Effector memory CD4-positive, alpha-beta T cell (primary cell): ENCODE results near the gene MVB12A.

Experiments
- DNase-seq, 3 donors: peaks; one replicate each; pipeline ENCODE4 v3.0.0-alpha.2; 2020
- H3K27ac ChIP-seq: 2 replicates; pipeline ENCODE4 v1.7.0; 2013; ENCODE audit warnings: mild to moderate bottlenecking, low read length, moderate library complexity; ENCODE audit not compliant: insufficient read depth, poor library complexity, severe bottlenecking
- H3K27me3 ChIP-seq: replicated peaks from 2 replicates; pipeline ENCODE4 v1.7.0; 2013; ENCODE audit warnings: mild to moderate bottlenecking, low read length; ENCODE audit not compliant: insufficient read depth, control insufficient read depth, poor library complexity, severe bottlenecking
- H3K36me3 ChIP-seq: 2 replicates; pipeline ENCODE4 v1.7.0; 2013; ENCODE audit warnings: mild to moderate bottlenecking, low read length, moderate library complexity; ENCODE audit not compliant: control insufficient read depth, insufficient read depth
- H3K4me1 ChIP-seq: 2 replicates; pipeline ENCODE4 v1.7.0; 2013; ENCODE audit warnings: low read length, mild to moderate bottlenecking; ENCODE audit not compliant: control insufficient read depth, insufficient read depth, poor library complexity, severe bottlenecking
- H3K4me3 ChIP-seq: 2 replicates; pipeline ENCODE4 v1.7.0; 2013; ENCODE audit warnings: low read length, low read depth, mild to moderate bottlenecking; ENCODE audit not compliant: insufficient read depth, poor library complexity, severe bottlenecking
- H3K9me3 ChIP-seq: 2 replicates; pipeline ENCODE4 v1.7.0; 2013; ENCODE audit warnings: mild to moderate bottlenecking, low read length, moderate library complexity; ENCODE audit not compliant: control insufficient read depth

MVB12A gene

GRCh38 chr19:17441241-17442021 is 21.6 kb downstream of the MVB12A start:
- Histone ChIP-seq H3K36me3 (no peaks in the 10 kb centered on the region), H3K4me3 (no peak overlapping the region), H3K27me3 (no peaks in the 10 kb centered on the region), H3K4me1 (no peaks in the 10 kb centered on the region), H3K9me3 (no peaks in the 10 kb centered on the region), H3K27ac (no peak overlapping the region)
- DNase-seq: no peak

DNA sequence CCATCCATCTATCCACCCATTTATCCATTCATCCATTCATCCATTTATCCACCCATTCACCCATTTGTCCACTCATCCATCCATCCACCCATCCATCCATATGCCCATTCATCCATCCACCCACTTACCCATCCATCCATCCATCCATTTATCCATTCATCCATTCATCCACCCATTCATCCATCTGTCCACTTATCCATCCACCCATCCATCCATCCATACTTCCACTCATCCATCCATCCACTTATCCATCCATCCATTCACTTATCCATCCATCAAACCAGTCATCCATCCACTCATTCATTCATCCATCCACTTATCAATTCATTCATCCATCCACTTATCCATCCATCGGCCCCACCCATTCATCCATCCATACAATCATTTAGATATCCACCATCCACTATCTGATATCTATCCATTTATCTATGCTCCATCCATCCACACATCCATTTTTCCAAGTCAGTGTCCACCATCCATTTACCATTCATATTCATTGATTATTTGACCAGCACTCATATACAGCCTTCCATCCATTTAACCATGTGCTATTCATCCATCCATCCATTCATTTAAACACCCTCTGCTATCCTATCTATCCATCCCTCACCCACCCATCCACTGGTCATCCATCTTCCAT is 25.8 kb downstream of the MVB12A start:
- no peak overlapping the region for H3K27ac ChIP-seq

GRCh38 chr19:17447704-17448130 is 27.9 kb downstream of the MVB12A start:
- H3K4me3 ChIP-seq: no peak overlapping the region
- H3K27me3 ChIP-seq: no peaks in the 10 kb centered on the region
- H3K4me1 ChIP-seq: peaks cover 4% of the 10 kb centered on the region
- H3K27ac ChIP-seq: no peak overlapping the region
- no peaks in the 10 kb centered on the region for H3K36me3 ChIP-seq
- no peak for DNase-seq
- no peaks in the 10 kb centered on the region for H3K9me3 ChIP-seq

More for the DNA sequence above, 25.8 kb downstream of the MVB12A start:
- peaks cover 4% of the 10 kb centered on the region for H3K4me1 ChIP-seq
- H3K4me3 ChIP-seq: no peak overlapping the region
- no peaks in the 10 kb centered on the region for H3K36me3 ChIP-seq
- DNase-seq: no peak
- no peaks in the 10 kb centered on the region for H3K9me3 ChIP-seq
- no peaks in the 10 kb centered on the region for H3K27me3 ChIP-seq

DNA sequence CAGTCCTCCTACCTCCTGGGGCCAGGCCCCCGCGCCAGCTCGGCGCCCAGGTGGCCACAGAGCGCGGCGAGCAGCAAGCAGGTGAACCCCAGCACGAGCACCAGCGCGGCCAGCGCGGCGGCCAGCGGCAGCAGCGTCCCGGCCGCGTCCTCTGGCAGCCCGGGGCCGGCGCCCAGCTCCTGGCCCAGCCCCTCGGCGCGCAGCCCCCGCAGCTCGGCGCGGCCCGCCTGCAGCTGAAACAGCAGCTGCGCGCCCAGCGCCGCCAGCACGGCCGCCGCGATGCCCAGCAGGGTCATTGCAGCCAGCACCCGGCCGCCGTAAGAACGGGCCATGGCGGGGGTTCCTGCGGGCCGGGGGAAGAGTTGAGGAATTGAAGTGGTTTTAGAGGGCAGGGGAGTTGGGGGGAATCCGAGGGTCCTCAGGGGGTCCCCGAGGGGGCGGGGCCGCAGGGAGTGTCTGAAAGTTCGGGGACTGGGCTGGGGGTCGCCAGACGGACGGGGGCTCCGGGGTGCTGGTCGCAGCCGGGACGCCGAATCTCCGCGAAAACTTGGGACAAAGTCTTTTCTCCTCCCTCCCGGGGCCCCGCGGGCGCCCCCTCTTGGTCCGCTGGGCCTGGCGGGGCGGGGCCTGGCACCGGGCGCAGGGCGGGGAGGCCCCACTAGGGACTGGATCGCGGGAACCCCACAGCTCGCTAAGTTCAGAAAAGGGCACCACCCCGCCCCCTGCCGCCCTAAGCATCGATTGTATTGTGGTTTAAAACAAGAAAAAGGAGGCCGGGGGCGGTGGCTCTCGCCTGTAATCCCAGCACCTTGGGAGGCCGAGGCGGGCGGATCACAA is 28.5 kb downstream of the MVB12A start, which contains the start of gene TMEM221:
TMEM221 (minus strand) TSS at position 538 of the 837 bp plus-strand sequence; CDS start at position 332, 206 bp downstream.
- peak within 1 kb of the TSS; percentile 52 for H3K4me3 ChIP-seq
- H3K27ac ChIP-seq: no peak within 1 kb of the TSS
- DNase-seq: peak; percentile 13 to 47 (median 38)
- H3K27me3 ChIP-seq: no peaks in the 10 kb centered on the region
- no peaks in the 10 kb centered on the region for H3K9me3 ChIP-seq
- H3K4me1 ChIP-seq: peaks cover 4% of the 10 kb centered on the region
- no peaks in the 10 kb centered on the region for H3K36me3 ChIP-seq

DNA sequence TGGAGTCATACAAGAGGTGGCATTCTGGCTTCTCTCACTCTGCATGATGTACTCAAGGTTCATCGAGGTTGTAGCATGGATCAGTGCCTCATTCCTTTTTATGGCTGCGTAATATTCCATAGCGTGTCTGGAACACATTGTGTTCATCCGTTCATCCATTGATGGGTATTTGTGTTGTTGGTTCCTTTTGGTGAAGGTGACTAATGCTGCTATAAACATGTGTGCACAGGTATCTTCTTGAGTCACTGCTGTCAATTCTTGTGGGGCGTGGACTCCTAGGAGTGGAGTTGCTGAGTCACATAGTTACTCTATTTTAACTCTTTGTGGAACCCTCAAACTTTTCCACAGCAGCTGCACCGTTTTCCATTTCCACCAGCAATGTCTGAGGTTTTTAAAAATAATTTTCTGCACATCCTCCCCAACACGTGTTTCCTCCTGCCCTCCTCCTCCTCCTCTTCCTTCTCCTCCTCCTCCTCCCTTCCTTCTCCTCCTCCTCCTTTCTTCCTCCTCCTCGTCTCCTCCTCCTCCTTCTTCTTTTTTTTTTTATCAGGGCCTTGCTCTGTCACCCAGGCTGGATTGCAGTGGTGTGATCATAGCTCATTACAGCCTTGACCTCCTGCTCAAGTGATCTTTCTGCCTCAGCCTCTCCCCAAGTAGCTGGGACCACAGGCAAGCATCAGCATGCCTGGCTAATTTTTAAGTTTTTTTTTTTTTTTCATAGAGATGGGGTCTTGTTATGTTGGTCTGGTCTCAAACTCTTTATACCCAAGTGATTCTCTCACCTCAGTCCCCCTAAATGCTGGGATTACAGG is 30.6 kb downstream of the MVB12A start:
- DNase-seq: no peak
- Histone ChIP-seq H3K36me3 (no peaks in the 10 kb centered on the region), H3K4me3 (no peak overlapping the region), H3K27ac (no peak overlapping the region), H3K4me1 (peaks cover 4% of the 10 kb centered on the region), H3K9me3 (no peaks in the 10 kb centered on the region), H3K27me3 (peaks cover 8% of the 10 kb centered on the region)

DNA sequence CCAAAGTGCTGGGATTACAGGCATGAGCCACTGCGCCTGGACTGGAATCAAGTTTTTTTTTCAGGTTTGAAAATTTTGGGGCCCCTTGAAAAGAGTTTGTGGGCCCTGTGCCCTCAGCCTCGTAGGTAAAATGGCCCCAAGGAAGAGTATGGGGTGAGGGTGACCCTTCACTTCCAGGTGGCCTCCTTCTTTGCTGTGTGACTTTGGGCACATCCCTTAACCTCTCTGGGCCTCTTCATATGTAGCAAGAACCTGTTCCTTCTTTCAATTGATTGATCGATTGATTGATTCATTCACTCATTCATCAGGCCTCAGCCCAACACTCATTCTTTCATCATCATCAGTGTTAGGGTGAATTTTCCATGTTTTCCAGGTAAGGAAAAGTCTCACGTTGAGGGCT is 32.0 kb downstream of the MVB12A start:
- peaks cover 4% of the 10 kb centered on the region for H3K4me1 ChIP-seq
- no peak overlapping the region for H3K27ac ChIP-seq
- DNase-seq: no peak
- no peak overlapping the region for H3K4me3 ChIP-seq
- peaks cover 19% of the 10 kb centered on the region for H3K27me3 ChIP-seq
- H3K36me3 ChIP-seq: no peaks in the 10 kb centered on the region
- no peaks in the 10 kb centered on the region for H3K9me3 ChIP-seq

- Histone ChIP-seq H3K9me3 (no peaks in the 10 kb centered on the region), H3K27me3 (peaks cover 19% of the 10 kb centered on the region), H3K4me1 (no peaks in the 10 kb centered on the region)
Observed at GRCh38 chr19:17454576-17455071, 34.8 kb downstream of the MVB12A start.

DNA sequence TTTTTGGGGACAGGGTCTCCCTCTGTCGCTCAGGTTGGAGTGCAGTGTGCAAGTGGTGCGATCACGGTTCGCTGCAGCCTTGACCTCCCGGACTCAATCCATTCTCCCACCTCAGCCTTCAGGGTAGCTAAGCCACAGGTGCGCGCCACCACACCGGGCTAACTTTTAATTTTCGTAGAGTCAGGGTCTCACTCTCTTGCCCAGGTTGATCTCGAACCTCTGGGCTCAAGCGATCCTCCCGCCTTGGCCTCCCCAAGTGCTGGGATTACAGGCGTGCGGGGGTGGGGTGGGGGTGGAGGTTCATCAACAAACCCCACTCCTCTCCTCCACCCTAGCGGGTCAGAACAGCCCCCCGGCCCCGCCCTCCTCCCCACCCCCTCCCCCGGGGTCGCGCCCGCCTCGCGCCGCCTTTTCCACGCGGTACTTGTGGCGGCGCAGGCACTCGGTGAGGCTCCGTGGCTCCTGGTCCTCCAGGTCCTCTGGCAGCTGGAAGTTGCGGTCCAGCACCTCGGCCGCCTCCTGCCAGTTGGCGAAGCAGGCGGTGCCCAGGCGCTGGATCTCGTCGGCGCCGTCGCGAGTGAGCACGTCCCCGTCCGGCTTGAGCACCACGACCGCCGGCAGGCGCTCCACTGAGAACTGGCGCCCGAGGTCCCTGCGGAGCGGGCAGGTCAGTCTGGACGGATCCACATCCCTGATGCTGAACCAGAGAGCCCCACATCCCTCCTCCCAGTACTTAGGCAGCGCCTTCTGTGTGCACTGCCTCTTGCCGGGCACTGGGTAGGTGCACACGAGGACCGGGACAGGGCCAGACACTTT is 35.7 kb downstream of the MVB12A start:
- no peak overlapping the region for H3K27ac ChIP-seq
- H3K4me3 ChIP-seq: no peak overlapping the region
- no peak for DNase-seq
- peaks cover 19% of the 10 kb centered on the region for H3K27me3 ChIP-seq
- H3K4me1 ChIP-seq: no peaks in the 10 kb centered on the region
- no peaks in the 10 kb centered on the region for H3K9me3 ChIP-seq
- no peaks in the 10 kb centered on the region for H3K36me3 ChIP-seq

More at GRCh38 chr19:17454576-17455071, 34.8 kb downstream of the MVB12A start:
- Histone ChIP-seq H3K27ac (no peak overlapping the region), H3K4me3 (no peak overlapping the region), H3K36me3 (no peaks in the 10 kb centered on the region)
- no peak for DNase-seq
